Astrocyte (in vitro differentiated cells and primary cell): Measurements from ENCODE around the gene C5orf24. TPM values are rescaled to one million over a fixed set of nuclear protein-coding genes. Genes with fewer than 3 reads are reported as not detected.
"Not testable (repeated sequence)": the region's sequence is repeated elsewhere in the genome, so short reads cannot be mapped to it uniquely, and the experiment has no call there.

Source experiments
- DNase-seq: peaks from one replicate; pipeline ENCODE4 v3.0.0-alpha.2; 2010; ENCODE audit warnings: low read depth
- FAIRE-seq: peaks from 2 replicates; lab custom pipeline; 2011; peaks lifted over from hg19 to GRCh38; lab: Jason Lieb, UNC
- H2AFZ ChIP-seq: 2 replicates; pipeline ENCODE4 v1.6.0; 2012; ENCODE audit warnings: low read depth, low read length, inconsistent platforms
- H3K27ac ChIP-seq: 2 replicates; pipeline ENCODE4 v1.5.1; 2011; ENCODE audit warnings: low read depth, low read length, inconsistent platforms
- H3K27me3 ChIP-seq: 2 replicates; pipeline ENCODE4 v1.6.0; 2011; ENCODE audit warnings: low read length, inconsistent platforms; ENCODE audit not compliant: insufficient read depth
- H3K36me3 ChIP-seq: 2 replicates; pipeline ENCODE4 v1.5.1; 2011; ENCODE audit warnings: low read length, inconsistent platforms; ENCODE audit not compliant: insufficient read depth
- H3K4me1 ChIP-seq: 2 replicates; pipeline ENCODE4 v1.5.1; 2011; ENCODE audit warnings: low read length, inconsistent platforms; ENCODE audit not compliant: insufficient read depth
- H3K4me2 ChIP-seq: 2 replicates; pipeline ENCODE4 v1.6.0; 2012; ENCODE audit warnings: low read length, inconsistent platforms
- H3K4me3 ChIP-seq: 2 replicates; pipeline ENCODE4 v1.5.1; 2011; ENCODE audit warnings: low read depth, mild to moderate bottlenecking, low read length, inconsistent platforms; ENCODE audit not compliant: insufficient read depth
- H3K79me2 ChIP-seq: 2 replicates; pipeline ENCODE4 v1.6.0; 2012; ENCODE audit warnings: mild to moderate bottlenecking, low read length, inconsistent platforms; ENCODE audit not compliant: insufficient read depth
- H3K9ac ChIP-seq: 2 replicates; pipeline ENCODE4 v1.6.0; 2012; ENCODE audit warnings: mild to moderate bottlenecking, low read length, inconsistent platforms
- H3K9me3 ChIP-seq: 2 replicates; pipeline ENCODE4 v1.5.1; 2012; ENCODE audit warnings: low read depth, mild to moderate bottlenecking, low read length, inconsistent platforms; ENCODE audit not compliant: insufficient read depth
- H4K20me1 ChIP-seq: 2 replicates; pipeline ENCODE4 v1.6.0; 2012; ENCODE audit warnings: low read length, inconsistent platforms; ENCODE audit not compliant: insufficient read depth
- H3K27ac Mint-ChIP-seq: one replicate; pipeline ENCODE4 v1.8.0; 2021; ENCODE audit warnings: mild to moderate bottlenecking, mixed read lengths; ENCODE audit not compliant: unreplicated experiment
- H3K27me3 Mint-ChIP-seq: one replicate; pipeline ENCODE4 v1.8.0; 2021; ENCODE audit warnings: low read depth, mixed read lengths; ENCODE audit not compliant: unreplicated experiment
- H3K36me3 Mint-ChIP-seq: one replicate; pipeline ENCODE4 v1.8.0; 2021; ENCODE audit warnings: low read depth, mixed read lengths; ENCODE audit not compliant: unreplicated experiment
- H3K4me1 Mint-ChIP-seq: one replicate; pipeline ENCODE4 v1.8.0; 2021; ENCODE audit warnings: low read depth, mixed read lengths; ENCODE audit not compliant: unreplicated experiment
- H3K4me3 Mint-ChIP-seq: one replicate; pipeline ENCODE4 v1.8.0; 2021; ENCODE audit warnings: mild to moderate bottlenecking, moderate library complexity, mixed read lengths; ENCODE audit not compliant: unreplicated experiment
- H3K9me3 Mint-ChIP-seq: one replicate; pipeline ENCODE4 v1.8.0; 2021; ENCODE audit warnings: mild to moderate bottlenecking, mixed read lengths; ENCODE audit not compliant: unreplicated experiment
- CTCF ChIP-seq: IDR thresholded peaks from 2 replicates; pipeline ENCODE4 v1.5.1; 2011; ENCODE audit warnings: low read depth, mild to moderate bottlenecking, inconsistent platforms, low read length, moderate library complexity; ENCODE audit not compliant: insufficient read depth
- EZH2 ChIP-seq: IDR thresholded peaks from 2 replicates; pipeline ENCODE4 v1.6.1; 2012; ENCODE audit warnings: mild to moderate bottlenecking, low read length, inconsistent platforms; ENCODE audit not compliant: insufficient read depth
- total RNA-seq: library from RNA; stranded (reverse); gene quantifications from 2 replicates; pipeline ENCODE4 v1.2.1, GENCODE V29; 2021

C5orf24 gene
- total RNA-seq, 1 donor from 2014 or later = 88.4 TPM

GRCh38 chr5:134833340-134834032, 12.3 kb upstream of the C5orf24 start:
- Histone ChIP-seq H3K27ac (peak overlapping the region; percentile 33), H2AFZ (no peak overlapping the region), H3K27me3 (no peaks in the 10 kb centered on the region), H3K79me2 (no peaks in the 10 kb centered on the region), H3K4me3 (no peak overlapping the region), H3K9ac (no peak overlapping the region), H4K20me1 (no peaks in the 10 kb centered on the region), H3K9me3 (no peaks in the 10 kb centered on the region), H3K4me1 (peaks cover 20% of the 10 kb centered on the region), H3K4me2 (peak overlapping the region; percentile 14), H3K36me3 (peaks cover 11% of the 10 kb centered on the region)
- Mint-ChIP-seq H3K27me3 (no peaks in the 10 kb centered on the region), H3K36me3 (peaks cover 3% of the 10 kb centered on the region), H3K4me3 (no peak overlapping the region), H3K4me1 (peaks cover 10% of the 10 kb centered on the region), H3K9me3 (no peaks in the 10 kb centered on the region), H3K27ac (peak overlapping the region; percentile 84)
- DNase-seq = peak; percentile 61
- FAIRE-seq = peak; percentile 34
- TF ChIP-seq EZH2 (no peak), CTCF (no peak)

- Histone ChIP-seq H3K27me3 (no peaks in the 10 kb centered on the region), H3K27ac (no peak overlapping the region), H4K20me1 (no peaks in the 10 kb centered on the region), H3K36me3 (peaks cover 7% of the 10 kb centered on the region), H3K4me3 (no peak overlapping the region), H3K9me3 (no peaks in the 10 kb centered on the region), H3K4me2 (no peak overlapping the region), H3K4me1 (peaks cover 20% of the 10 kb centered on the region), H3K79me2 (no peaks in the 10 kb centered on the region), H2AFZ (no peak overlapping the region), H3K9ac (no peak overlapping the region)
- Mint-ChIP-seq H3K9me3 (no peaks in the 10 kb centered on the region), H3K4me1 (peaks cover 12% of the 10 kb centered on the region), H3K27ac (no peak overlapping the region), H3K27me3 (no peaks in the 10 kb centered on the region), H3K4me3 (no peak overlapping the region), H3K36me3 (peaks cover 7% of the 10 kb centered on the region)
- DNase-seq (no peak), FAIRE-seq (no peak)
- TF ChIP-seq EZH2 (no peak), CTCF (no peak)
Measured at GRCh38 chr5:134835623-134836022, 10.1 kb upstream of the C5orf24 start.

GRCh38 chr5:134837530-134838181, 8.1 kb upstream of the C5orf24 start:
- peaks cover 23% of the 10 kb centered on the region for H3K4me1 ChIP-seq
- no peak overlapping the region for H3K4me2 ChIP-seq
- Mint-ChIP-seq H3K9me3 (no peaks in the 10 kb centered on the region), H3K4me1 (peaks cover 24% of the 10 kb centered on the region), H3K36me3 (peaks cover 9% of the 10 kb centered on the region), H3K27me3 (no peaks in the 10 kb centered on the region), H3K4me3 (no peak overlapping the region), H3K27ac (no peak overlapping the region)
- peak; percentile 18 for DNase-seq
- no peaks in the 10 kb centered on the region for H4K20me1 ChIP-seq
- H3K9me3 ChIP-seq = no peaks in the 10 kb centered on the region
- no peaks in the 10 kb centered on the region for H3K79me2 ChIP-seq
- no peaks in the 10 kb centered on the region for H3K27me3 ChIP-seq
- H2AFZ ChIP-seq = no peak overlapping the region
- no peak overlapping the region for H3K9ac ChIP-seq
- H3K36me3 ChIP-seq = peaks cover 7% of the 10 kb centered on the region
- FAIRE-seq = no peak
- TF ChIP-seq CTCF = no peak
- no peak for TF ChIP-seq EZH2
- no peak overlapping the region for H3K4me3 ChIP-seq
- no peak overlapping the region for H3K27ac ChIP-seq

- not testable (repeated sequence) for H3K4me3 Mint-ChIP-seq, H4K20me1 ChIP-seq, H3K27me3 ChIP-seq, H3K36me3 Mint-ChIP-seq, H3K27ac ChIP-seq, H3K4me2 ChIP-seq, H3K36me3 ChIP-seq, H3K4me3 ChIP-seq, FAIRE-seq, H3K9ac ChIP-seq, H3K27me3 Mint-ChIP-seq, H3K27ac Mint-ChIP-seq, H3K9me3 ChIP-seq, H3K9me3 Mint-ChIP-seq, DNase-seq, H2AFZ ChIP-seq, H3K79me2 ChIP-seq
- H3K4me1 Mint-ChIP-seq = peaks cover 24% of the 10 kb centered on the region
- H3K4me1 ChIP-seq = peaks cover 24% of the 10 kb centered on the region
Measured at GRCh38 chr5:134838361-134838760, 7.4 kb upstream of the C5orf24 start.
